Mesenchymal stem cell (in vitro differentiated cells and primary cell): ENCODE results near the gene ENTPD2.

Experiments used
- DNase-seq: peaks from one replicate; pipeline ENCODE4 v3.0.0-alpha.2; 2013
- H2AFZ ChIP-seq: one replicate; pipeline ENCODE4 v1.6.1; 2013; ENCODE audit warnings: low read depth, mild to moderate bottlenecking, control low read depth, inconsistent platforms, low read length, moderate library complexity
- H2AK5ac ChIP-seq: 2 replicates; pipeline ENCODE4 v1.6.1; 2013; ENCODE audit warnings: low read length, moderate library complexity, mild to moderate bottlenecking, inconsistent platforms; ENCODE audit not compliant: severe bottlenecking
- H2BK120ac ChIP-seq: one replicate; pipeline ENCODE4 v1.6.1; 2013; ENCODE audit warnings: low read depth, mild to moderate bottlenecking, inconsistent platforms, low read length, moderate library complexity
- H2BK12ac ChIP-seq, 2 experiments: one replicate each; pipeline ENCODE4 v1.6.1; 2013; ENCODE audit warnings: inconsistent platforms in 2 of 2, low read length in 2 of 2, mild to moderate bottlenecking in 2 of 2, moderate library complexity in 2 of 2, control low read depth in 1 of 2
- H2BK15ac ChIP-seq: one replicate; pipeline ENCODE4 v1.6.1; 2013; ENCODE audit warnings: mild to moderate bottlenecking, low read depth, inconsistent platforms; ENCODE audit not compliant: poor library complexity, severe bottlenecking
- H2BK5ac ChIP-seq: 2 replicates; pipeline ENCODE4 v1.6.1; 2013; ENCODE audit warnings: low read depth, mild to moderate bottlenecking, low read length, control low read depth, inconsistent platforms; ENCODE audit not compliant: poor library complexity, severe bottlenecking
- H3K14ac ChIP-seq, 2 experiments: one replicate each; pipeline ENCODE4 v1.6.1; 2013; ENCODE audit warnings: inconsistent platforms in 2 of 2, low read length in 2 of 2, control low read depth in 1 of 2, mild to moderate bottlenecking in 1 of 2, moderate library complexity in 1 of 2
- H3K18ac ChIP-seq, 2 experiments: one replicate each; pipeline ENCODE4 v1.6.1; 2013; ENCODE audit warnings: inconsistent platforms in 2 of 2, low read length in 2 of 2, control low read depth in 1 of 2, low read depth in 1 of 2, mild to moderate bottlenecking in 1 of 2
- H3K23ac ChIP-seq, 2 experiments: one replicate each; pipeline ENCODE4 v1.6.1; 2013; ENCODE audit warnings: inconsistent platforms in 2 of 2, low read length in 2 of 2, mild to moderate bottlenecking in 2 of 2, moderate library complexity in 2 of 2, control low read depth in 1 of 2
- H3K27ac ChIP-seq: 2 replicates; pipeline ENCODE4 v1.5.1; 2013; ENCODE audit warnings: mild to moderate bottlenecking, moderate library complexity, low read length, control low read depth, inconsistent platforms; ENCODE audit not compliant: poor library complexity, severe bottlenecking
- H3K27me3 ChIP-seq, 2 experiments: 2 replicates each; pipeline versions ENCODE4 v1.6.1 to v1.7.0; 2013; ENCODE audit warnings: low read length in 2 of 2, mild to moderate bottlenecking in 2 of 2, moderate library complexity in 2 of 2, control low read depth in 1 of 2, inconsistent platforms in 1 of 2; ENCODE audit not compliant: control insufficient read depth in 1 of 2, insufficient read depth in 1 of 2
- H3K36me3 ChIP-seq, 2 experiments: 2 replicates each; pipeline versions ENCODE4 v1.6.1 to v1.7.0; 2013; ENCODE audit warnings: low read length in 2 of 2, control low read depth in 1 of 2, inconsistent platforms in 1 of 2, low read depth in 1 of 2, mild to moderate bottlenecking in 1 of 2; ENCODE audit not compliant: insufficient read depth in 2 of 2, control insufficient read depth in 1 of 2
- H3K4ac ChIP-seq, 2 experiments: one replicate each; pipeline ENCODE4 v1.6.1; 2013; ENCODE audit warnings: inconsistent platforms in 2 of 2, low read length in 2 of 2, mild to moderate bottlenecking in 2 of 2, moderate library complexity in 2 of 2, control low read depth in 1 of 2, low read depth in 1 of 2
- H3K4me1 ChIP-seq: 2 replicates; pipeline ENCODE4 v1.6.1; 2013; ENCODE audit warnings: low read depth, low read length, control low read depth; ENCODE audit not compliant: control insufficient read depth, insufficient read depth
- H3K4me2 ChIP-seq: 2 replicates; pipeline ENCODE4 v1.6.1; 2013; ENCODE audit warnings: low read length, mild to moderate bottlenecking, inconsistent platforms; ENCODE audit not compliant: poor library complexity, severe bottlenecking
- H3K4me3 ChIP-seq, 2 experiments: 2 replicates each; pipeline versions ENCODE4 v1.5.1 to v1.7.0; 2013; ENCODE audit warnings: low read length in 2 of 2, mild to moderate bottlenecking in 2 of 2, control low read depth in 1 of 2, low read depth in 1 of 2; ENCODE audit not compliant: insufficient read depth in 1 of 2
- H3K79me1 ChIP-seq: replicated peaks from 2 replicates; pipeline ENCODE4 v1.6.1; 2013; ENCODE audit warnings: mild to moderate bottlenecking, control low read depth, low read length, inconsistent platforms; ENCODE audit not compliant: poor library complexity, severe bottlenecking
- H3K9ac ChIP-seq: 2 replicates; pipeline ENCODE4 v1.7.0; 2013; ENCODE audit warnings: mild to moderate bottlenecking, low read length, moderate library complexity
- H3K9me3 ChIP-seq: 2 replicates; pipeline ENCODE4 v1.7.0; 2013; ENCODE audit warnings: mild to moderate bottlenecking, low read length; ENCODE audit not compliant: control insufficient read depth
- H4K8ac ChIP-seq: one replicate; pipeline ENCODE4 v1.6.1; 2013; ENCODE audit warnings: inconsistent platforms, mild to moderate bottlenecking, low read length, moderate library complexity
- H4K91ac ChIP-seq: one replicate; pipeline ENCODE4 v1.6.1; 2013; ENCODE audit warnings: mild to moderate bottlenecking, low read length, inconsistent platforms
- WGBS: methylation state at CpG from one replicate; pipeline ENCODE4 v1.1.7; 2013; ENCODE audit warnings: mixed read lengths; 5-methylcytosine and 5-hydroxymethylcytosine counted together

Gene ENTPD2

DNA sequence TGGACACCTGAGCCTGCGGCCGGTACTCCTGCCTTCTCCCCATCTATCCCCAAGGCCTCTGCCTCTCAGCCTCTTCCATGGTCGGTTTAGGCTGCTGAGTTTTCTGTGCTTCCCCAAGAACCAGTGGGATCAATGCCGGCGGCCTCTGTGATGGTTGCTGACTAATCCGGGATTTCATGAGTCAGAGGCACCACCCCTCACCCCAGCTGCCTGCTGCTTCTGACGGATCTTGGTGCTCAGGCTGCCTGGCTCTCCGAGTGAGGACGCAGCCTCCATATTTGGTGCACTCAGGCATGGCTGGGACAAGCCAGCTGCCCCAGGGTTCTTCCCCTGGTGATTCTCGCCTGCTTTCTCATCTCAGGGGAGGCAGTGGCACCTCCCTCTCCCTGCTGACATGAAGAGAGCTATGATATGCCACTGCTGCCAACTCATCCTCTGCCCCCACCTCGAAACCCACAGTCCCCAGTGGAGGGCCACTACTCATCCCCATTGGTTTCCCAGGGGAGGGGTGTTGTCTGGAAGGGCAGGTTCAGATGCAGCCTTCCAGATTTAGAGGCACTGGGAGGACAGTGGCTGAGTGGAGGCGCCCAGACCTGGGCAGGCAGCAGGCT is 29.6 kb upstream of the ENTPD2 start:
- Histone ChIP-seq H4K91ac (peak overlapping the region; percentile 92), H2BK120ac (no peak overlapping the region), H2BK5ac (no peak overlapping the region), H3K4ac (peak overlapping the region; percentile 53 to 78), H3K27me3 (no peaks in the 10 kb centered on the region), H2BK12ac (peak overlapping the region in 1 of 2 experiments; percentile 37), H3K9me3 (no peaks in the 10 kb centered on the region), H3K4me2 (peak overlapping the region; percentile 8), H2AFZ (no peak overlapping the region), H3K9ac (peak overlapping the region; percentile 74), H3K4me3 (peak overlapping the region; percentile 9 to 25), H3K36me3 (peaks cover 45 to 48% of the 10 kb centered on the region in 2 experiments), H3K4me1 (peaks cover 45% of the 10 kb centered on the region), H3K23ac (no peak overlapping the region), H3K18ac (peak overlapping the region; percentile 11 to 64), H4K8ac (peak overlapping the region; percentile 10), H3K79me1 (peaks cover 36% of the 10 kb centered on the region), H3K14ac (peak overlapping the region in 1 of 2 experiments; percentile 9), H3K27ac (peak overlapping the region; percentile 85), H2AK5ac (peak overlapping the region; percentile 70), H2BK15ac (peak overlapping the region; percentile 62)
- WGBS: 16% methylated on average over 11 of the region's 12 CpGs
- peak; percentile 97 for DNase-seq

DNA sequence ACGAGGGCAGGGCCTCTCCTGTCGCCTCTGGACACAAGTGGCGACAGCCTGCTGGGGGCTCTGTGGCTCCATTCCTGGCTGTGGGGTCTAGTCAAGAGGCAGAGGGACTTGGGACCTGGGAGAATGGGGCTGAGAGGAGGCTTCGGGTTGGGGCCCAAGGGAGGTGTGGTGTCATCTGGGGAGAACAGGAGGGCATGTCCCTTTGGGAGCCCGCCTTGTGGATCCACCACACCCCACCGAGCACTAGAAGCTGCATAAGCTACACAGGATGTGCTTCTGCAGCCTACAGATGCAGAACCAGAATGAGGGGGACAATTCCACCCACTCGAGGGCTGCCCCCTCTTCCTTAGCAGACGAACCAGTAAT is 29.0 kb upstream of the ENTPD2 start:
- Histone ChIP-seq H3K4ac (peak overlapping the region in 1 of 2 experiments; percentile 37), H3K18ac (peak overlapping the region in 1 of 2 experiments; percentile 13), H3K79me1 (peaks cover 38% of the 10 kb centered on the region), H3K9ac (peak overlapping the region; percentile 74), H4K91ac (peak overlapping the region; percentile 57), H2BK120ac (no peak overlapping the region), H2AFZ (no peak overlapping the region), H4K8ac (no peak overlapping the region), H3K23ac (no peak overlapping the region), H3K4me1 (peaks cover 51% of the 10 kb centered on the region), H3K36me3 (peaks cover 45 to 46% of the 10 kb centered on the region in 2 experiments), H2BK15ac (peak overlapping the region; percentile 13), H2AK5ac (peak overlapping the region; percentile 70), H2BK12ac (peak overlapping the region in 1 of 2 experiments; percentile 37), H3K4me3 (peak overlapping the region; percentile 9 to 25), H3K4me2 (no peak overlapping the region), H3K9me3 (no peaks in the 10 kb centered on the region), H3K14ac (peak overlapping the region in 1 of 2 experiments; percentile 9), H3K27me3 (no peaks in the 10 kb centered on the region), H2BK5ac (no peak overlapping the region), H3K27ac (peak overlapping the region; percentile 85)
- no peak for DNase-seq
- WGBS: 82% methylated on average over 8 of the region's 8 CpGs

DNA sequence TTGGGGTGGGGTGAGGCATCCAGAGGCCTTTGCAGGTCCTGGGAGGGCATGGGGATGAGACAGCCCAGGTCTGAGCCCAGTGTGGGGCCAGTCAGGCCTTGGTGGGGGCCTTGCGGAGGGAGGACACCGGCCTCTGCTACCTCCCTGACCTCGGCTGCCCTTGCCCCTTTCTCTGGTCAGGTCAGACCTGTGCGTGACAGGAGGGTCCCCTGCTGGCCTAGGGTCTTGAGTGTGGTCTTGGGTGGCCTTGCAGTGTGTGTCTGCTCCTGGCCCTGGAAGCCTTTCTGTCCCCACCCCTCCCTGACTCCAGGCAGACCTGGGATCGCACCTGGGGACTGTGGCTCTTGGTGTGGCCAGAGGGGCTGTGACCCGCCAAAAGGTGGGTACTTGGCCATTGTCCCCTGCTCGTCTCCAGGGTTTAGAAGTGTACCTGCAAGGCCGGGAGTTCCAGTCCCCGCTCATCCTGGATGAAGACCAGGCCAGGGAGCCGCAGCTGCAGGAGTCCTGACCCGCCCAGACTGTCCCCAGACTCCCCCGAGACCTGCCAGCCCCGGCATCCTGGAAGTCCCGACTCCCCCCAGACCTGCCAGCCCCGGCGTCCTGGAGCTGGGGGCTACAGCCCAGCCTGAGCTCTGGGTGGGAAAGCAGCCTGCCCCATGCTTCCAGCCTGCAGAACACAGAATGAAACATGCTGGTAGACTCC is 28.5 kb upstream of the ENTPD2 start:
- peak overlapping the region; percentile 74 for H3K9ac ChIP-seq
- 96% methylated on average over 16 of the region's 16 CpGs for WGBS
- H3K4me1 ChIP-seq: peaks cover 51% of the 10 kb centered on the region
- peaks cover 37% of the 10 kb centered on the region for H3K79me1 ChIP-seq
- H3K27me3 ChIP-seq: no peaks in the 10 kb centered on the region
- H4K8ac ChIP-seq: no peak overlapping the region
- H3K36me3 ChIP-seq: peaks cover 45 to 46% of the 10 kb centered on the region in 2 experiments
- no peak overlapping the region for H2BK5ac ChIP-seq
- H2BK120ac ChIP-seq: no peak overlapping the region
- H3K4me2 ChIP-seq: no peak overlapping the region
- H3K18ac ChIP-seq: peak overlapping the region in 1 of 2 experiments; percentile 13
- peak overlapping the region in 1 of 2 experiments; percentile 37 for H3K4ac ChIP-seq
- H3K9me3 ChIP-seq: no peaks in the 10 kb centered on the region
- no peak overlapping the region for H2AFZ ChIP-seq
- H3K23ac ChIP-seq: no peak overlapping the region
- peak overlapping the region in 1 of 2 experiments; percentile 37 for H2BK12ac ChIP-seq
- peak overlapping the region in 1 of 2 experiments; percentile 5 for H3K14ac ChIP-seq
- no peak overlapping the region for H2BK15ac ChIP-seq
- H3K4me3 ChIP-seq: peak overlapping the region in 1 of 2 experiments; percentile 25
- peak overlapping the region; percentile 85 for H3K27ac ChIP-seq
- peak overlapping the region; percentile 29 for H2AK5ac ChIP-seq
- no peak overlapping the region for H4K91ac ChIP-seq
- no peak for DNase-seq
